Mesendoderm (in vitro differentiated cells): ENCODE measurements around the gene ATP2A3.

ENCODE experiments used
- DNase-seq: peaks from one replicate; pipeline ENCODE4 v3.0.0; 2013
- H2AK5ac ChIP-seq: 2 replicates; pipeline ENCODE4 v1.6.1; 2013; ENCODE audit warnings: low read length, inconsistent platforms
- H2BK120ac ChIP-seq: 2 replicates; pipeline ENCODE4 v1.6.1; 2013; ENCODE audit warnings: low read depth, mild to moderate bottlenecking, low read length, moderate library complexity, mixed read lengths
- H2BK15ac ChIP-seq: replicated peaks from 2 replicates; pipeline ENCODE4 v1.6.1; 2013; ENCODE audit warnings: low read depth, mild to moderate bottlenecking, moderate library complexity
- H2BK5ac ChIP-seq: 2 replicates; pipeline ENCODE4 v1.6.1; 2013; ENCODE audit warnings: low read length, inconsistent platforms
- H3K18ac ChIP-seq: 2 replicates; pipeline ENCODE4 v1.6.1; 2013; ENCODE audit warnings: mild to moderate bottlenecking, low read length, mixed read lengths
- H3K23ac ChIP-seq: one replicate; pipeline ENCODE4 v1.6.1; 2013; ENCODE audit warnings: low read length
- H3K27ac ChIP-seq: 2 replicates; pipeline ENCODE4 v1.5.1; 2013; ENCODE audit warnings: low read depth, mild to moderate bottlenecking, inconsistent platforms, low read length, moderate library complexity
- H3K27me3 ChIP-seq: 2 replicates; pipeline ENCODE4 v1.6.1; 2013; ENCODE audit warnings: low read length, control low read depth, mild to moderate bottlenecking, inconsistent platforms; ENCODE audit not compliant: insufficient read depth, poor library complexity
- H3K36me3 ChIP-seq: 2 replicates; pipeline ENCODE4 v1.6.1; 2013; ENCODE audit warnings: low read length, inconsistent platforms; ENCODE audit not compliant: control insufficient read depth, insufficient read depth
- H3K4ac ChIP-seq: one replicate; pipeline ENCODE4 v1.6.1; 2013; ENCODE audit warnings: low read depth, mild to moderate bottlenecking, low read length, moderate library complexity
- H3K4me1 ChIP-seq: 2 replicates; pipeline ENCODE4 v1.6.1; 2013; ENCODE audit warnings: low read depth, low read length, inconsistent platforms; ENCODE audit not compliant: control insufficient read depth
- H3K4me2 ChIP-seq: 2 replicates; pipeline ENCODE4 v1.6.1; 2013; ENCODE audit warnings: low read length
- H3K4me3 ChIP-seq: 2 replicates; pipeline ENCODE4 v1.5.1; 2013; ENCODE audit warnings: mild to moderate bottlenecking, low read length
- H3K56ac ChIP-seq: one replicate; pipeline ENCODE4 v1.6.1; 2013; ENCODE audit warnings: low read length
- H3K79me1 ChIP-seq: 2 replicates; pipeline ENCODE4 v1.6.1; 2013; ENCODE audit warnings: low read length, inconsistent platforms
- H3K79me2 ChIP-seq: 2 replicates; pipeline ENCODE4 v1.6.1; 2013; ENCODE audit warnings: mild to moderate bottlenecking, low read length; ENCODE audit not compliant: control insufficient read depth, insufficient read depth
- H3K9ac ChIP-seq: 2 replicates; pipeline ENCODE4 v1.6.1; 2013; ENCODE audit warnings: low read length, inconsistent platforms
- H4K5ac ChIP-seq: one replicate; pipeline ENCODE4 v1.6.1; 2013; ENCODE audit warnings: low read length
- H4K8ac ChIP-seq: one replicate; pipeline ENCODE4 v1.6.1; 2013; ENCODE audit warnings: low read depth, mild to moderate bottlenecking, control low read depth, low read length, moderate library complexity
- WGBS: extraction: QIAGEN DNeasy Blood & Tissue Kit; methylation state at CpG from one replicate; pipeline ENCODE4 v1.1.7; 2013; ENCODE audit warnings: low lambda C conversion rate, missing lambda C conversion rate; ENCODE audit not compliant: insufficient coverage; ENCODE audit errors: extremely low coverage; 5-methylcytosine and 5-hydroxymethylcytosine counted together

The ATP2A3 gene

GRCh38 chr17:3893720-3894116 lies 70.5 kb downstream of the ATP2A3 start:
- no CpG with 5 or more reads among the region's 7 CpGs for WGBS
- H3K4me3 ChIP-seq: no peak overlapping the region
- no peak overlapping the region for H3K4ac ChIP-seq

GRCh38 chr17:3893003-3893719 lies 71.1 kb downstream of the ATP2A3 start, which contains the start of gene CAMKK1:
CAMKK1 (minus strand) TSS chr17:3893053; CDS start chr17:3885687, 7,366 bp downstream.
- Histone ChIP-seq H4K5ac (no peak within 1 kb of the TSS), H3K23ac (peak within 1 kb of the TSS; percentile 59), H3K79me2 (no peaks in the 10 kb centered on the region), H3K56ac (peak within 1 kb of the TSS; percentile 95), H3K79me1 (no peaks in the 10 kb centered on the region), H3K4me1 (peaks cover 8% of the 10 kb centered on the region), H3K4me2 (peak within 1 kb of the TSS; percentile 79), H3K18ac (peak within 1 kb of the TSS; percentile 46), H3K9ac (peak within 1 kb of the TSS; percentile 78), H2BK15ac (no peak within 1 kb of the TSS), H3K27ac (peak within 1 kb of the TSS; percentile 46), H3K4me3 (peak within 1 kb of the TSS; percentile 56), H3K27me3 (no peaks in the 10 kb centered on the region), H3K4ac (no peak within 1 kb of the TSS), H3K36me3 (no peaks in the 10 kb centered on the region), H2BK120ac (no peak within 1 kb of the TSS), H4K8ac (no peak within 1 kb of the TSS), H2AK5ac (peak within 1 kb of the TSS; percentile 93), H2BK5ac (peak within 1 kb of the TSS; percentile 20)
- DNase-seq: peak; percentile 95
- WGBS: no CpG with 5 or more reads among the region's 75 CpGs

More at GRCh38 chr17:3893720-3894116, 70.5 kb downstream of the ATP2A3 start:
- H3K79me1 ChIP-seq: no peaks in the 10 kb centered on the region
- no peak overlapping the region for H2BK120ac ChIP-seq
- no peaks in the 10 kb centered on the region for H3K79me2 ChIP-seq
- H3K4me2 ChIP-seq: peak overlapping the region; percentile 79
- peaks cover 8% of the 10 kb centered on the region for H3K4me1 ChIP-seq
- no peak overlapping the region for H4K5ac ChIP-seq
- no peak for DNase-seq
- peak overlapping the region; percentile 93 for H2AK5ac ChIP-seq
- no peak overlapping the region for H3K23ac ChIP-seq
- no peaks in the 10 kb centered on the region for H3K36me3 ChIP-seq
- peak overlapping the region; percentile 95 for H3K56ac ChIP-seq
- peak overlapping the region; percentile 20 for H2BK5ac ChIP-seq
- H3K27me3 ChIP-seq: no peaks in the 10 kb centered on the region
- no peak overlapping the region for H3K18ac ChIP-seq
- H2BK15ac ChIP-seq: no peak overlapping the region
- no peak overlapping the region for H3K27ac ChIP-seq
- peak overlapping the region; percentile 78 for H3K9ac ChIP-seq
- no peak overlapping the region for H4K8ac ChIP-seq

GRCh38 chr17:3892095-3892998 lies 71.9 kb downstream of the ATP2A3 start:
- DNase-seq: peak; percentile 60
- Histone ChIP-seq H2BK120ac (no peak overlapping the region), H2BK15ac (no peak overlapping the region), H2BK5ac (no peak overlapping the region), H3K9ac (peak overlapping the region; percentile 56), H3K27ac (no peak overlapping the region), H3K4ac (no peak overlapping the region), H3K79me2 (no peaks in the 10 kb centered on the region), H3K4me1 (peaks cover 8% of the 10 kb centered on the region), H3K56ac (peak overlapping the region; percentile 83), H3K27me3 (no peaks in the 10 kb centered on the region), H4K8ac (no peak overlapping the region), H3K23ac (peak overlapping the region; percentile 59), H3K4me2 (peak overlapping the region; percentile 64), H3K79me1 (no peaks in the 10 kb centered on the region), H4K5ac (no peak overlapping the region), H3K36me3 (no peaks in the 10 kb centered on the region), H3K4me3 (peak overlapping the region; percentile 22), H3K18ac (no peak overlapping the region), H2AK5ac (no peak overlapping the region)
- no CpG with 5 or more reads among the region's 96 CpGs for WGBS

GRCh38 chr17:3891626-3892094 lies 72.6 kb downstream of the ATP2A3 start:
- Histone ChIP-seq H2BK15ac (no peak overlapping the region), H2AK5ac (no peak overlapping the region), H3K4me2 (peak overlapping the region; percentile 64), H3K27ac (no peak overlapping the region), H3K79me1 (no peaks in the 10 kb centered on the region), H4K5ac (no peak overlapping the region), H3K56ac (peak overlapping the region; percentile 83), H2BK120ac (no peak overlapping the region), H3K18ac (no peak overlapping the region), H2BK5ac (no peak overlapping the region), H3K27me3 (no peaks in the 10 kb centered on the region), H3K79me2 (no peaks in the 10 kb centered on the region), H3K36me3 (no peaks in the 10 kb centered on the region), H3K4me1 (peaks cover 8% of the 10 kb centered on the region), H3K4ac (no peak overlapping the region), H3K9ac (peak overlapping the region; percentile 56), H4K8ac (no peak overlapping the region), H3K23ac (peak overlapping the region; percentile 59), H3K4me3 (no peak overlapping the region)
- WGBS: no CpG with 5 or more reads among the region's 12 CpGs
- DNase-seq: no peak

GRCh38 chr17:3890878-3891219 lies 73.4 kb downstream of the ATP2A3 start:
- no CpG with 5 or more reads among the region's 4 CpGs for WGBS
- H3K36me3 ChIP-seq: no peaks in the 10 kb centered on the region
- no peaks in the 10 kb centered on the region for H3K27me3 ChIP-seq
- H2BK120ac ChIP-seq: no peak overlapping the region
- no peak overlapping the region for H4K5ac ChIP-seq
- H3K56ac ChIP-seq: no peak overlapping the region
- no peak overlapping the region for H2BK15ac ChIP-seq
- no peak overlapping the region for H3K27ac ChIP-seq
- no peak for DNase-seq
- H3K18ac ChIP-seq: no peak overlapping the region
- H3K79me1 ChIP-seq: no peaks in the 10 kb centered on the region
- no peak overlapping the region for H3K4me3 ChIP-seq
- no peak overlapping the region for H2AK5ac ChIP-seq
- no peak overlapping the region for H3K23ac ChIP-seq
- H3K4ac ChIP-seq: no peak overlapping the region
- no peak overlapping the region for H3K9ac ChIP-seq
- H3K4me1 ChIP-seq: peaks cover 8% of the 10 kb centered on the region
- no peak overlapping the region for H4K8ac ChIP-seq
- H3K79me2 ChIP-seq: no peaks in the 10 kb centered on the region
- H3K4me2 ChIP-seq: no peak overlapping the region
- no peak overlapping the region for H2BK5ac ChIP-seq
